ENCODE data around the gene CCDC27. TPM values are rescaled to one million over a fixed set of nuclear protein-coding genes. Genes with fewer than 3 reads are reported as not detected.
"Not testable (repeated sequence)": the region's sequence is repeated elsewhere in the genome, so short reads cannot be mapped to it uniquely, and the experiment has no call there.

CCDC27 gene
- total RNA-seq, 4 donors from 2014 or later = not detected

- no peak for DNase-seq
- no peaks in the 10 kb centered on the region for H3K9me3 ChIP-seq
- in situ Hi-C loops (cut with MboI; ENCODE audit: low pct_ligation_motif_present in 1 of 4, low pct_unique_long_range_greater_than_20kb in 1 of 4, low sequenced_read_pairs in 3 of 4) (no loop called here), intact Hi-C loops (cut with DNase I; ENCODE audit: low total_unique reads) (no loop called here)
- H3K4me1 ChIP-seq = peaks cover 0 to 5% (median 0%) of the 10 kb centered on the region in 4 donors
- peaks cover 19% of the 10 kb centered on the region for H3K27me3 ChIP-seq
- H3K27ac ChIP-seq = no peak overlapping the region
- no peaks in the 10 kb centered on the region for H3K36me3 ChIP-seq
- no peak overlapping the region for H3K4me3 ChIP-seq
- TF ChIP-seq POLR2A (IDR thresholded peaks at IDR 0.05) (no peak), POLR2AphosphoS5 (IDR thresholded peaks at IDR 0.05) (no peak), CTCF (IDR thresholded peaks at IDR 0.05) (no peak), EP300 (IDR thresholded peaks at IDR 0.05; ENCODE audit: low read depth) (no peak)
- WGBS, 2 donors (ENCODE audit: low coverage in 1 of 2) = 73% methylated on average over 17 of the region's 20 CpGs; no CpG with 5 or more reads in 1 of the 2 donors
Observed at GRCh38 chr1:3721955-3722465, 30.2 kb upstream of the CCDC27 start.

DNA sequence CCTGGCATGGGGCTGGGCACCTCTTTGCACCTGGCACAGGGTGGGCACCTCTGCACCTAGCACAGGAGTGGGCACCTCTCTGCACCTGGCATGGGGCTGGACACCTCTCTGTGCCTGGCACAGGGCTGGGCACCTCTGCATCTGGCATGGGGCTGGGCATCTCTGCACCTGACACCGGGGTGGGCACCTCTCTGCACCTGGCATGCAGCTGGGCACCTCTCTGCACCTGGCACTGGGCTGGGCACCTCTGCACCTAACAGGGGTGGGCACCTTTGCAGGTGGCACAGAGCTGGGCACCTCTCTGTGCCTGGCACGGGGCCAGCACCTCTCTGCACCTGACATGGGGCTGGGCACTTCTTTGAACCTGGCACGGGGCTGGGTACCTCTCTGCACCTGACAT is 29.4 kb upstream of the CCDC27 start:
- H3K27ac ChIP-seq = no peak overlapping the region
- no peak overlapping the region for H3K4me3 ChIP-seq
- peaks cover 17% of the 10 kb centered on the region for H3K27me3 ChIP-seq
- no peak for DNase-seq
- peaks cover 0 to 3% (median 0%) of the 10 kb centered on the region in 4 donors for H3K4me1 ChIP-seq
- no peak for TF ChIP-seq CTCF (IDR thresholded peaks at IDR 0.05)
- TF ChIP-seq POLR2AphosphoS5 (IDR thresholded peaks at IDR 0.05) = no peak
- TF ChIP-seq POLR2A (IDR thresholded peaks at IDR 0.05) = no peak
- TF ChIP-seq EP300 (IDR thresholded peaks at IDR 0.05; ENCODE audit: low read depth) = no peak
- H3K36me3 ChIP-seq = no peaks in the 10 kb centered on the region
- WGBS, 2 donors (ENCODE audit: low coverage in 1 of 2) = 43% methylated on average over 1 of the region's 3 CpGs; no CpG with 5 or more reads in 1 of the 2 donors
- in situ Hi-C loops (cut with MboI; ENCODE audit: low pct_ligation_motif_present in 1 of 4, low pct_unique_long_range_greater_than_20kb in 1 of 4, low sequenced_read_pairs in 3 of 4) = no loop called here
- intact Hi-C loops (cut with DNase I; ENCODE audit: low total_unique reads) = no loop called here
- no peaks in the 10 kb centered on the region for H3K9me3 ChIP-seq

DNA sequence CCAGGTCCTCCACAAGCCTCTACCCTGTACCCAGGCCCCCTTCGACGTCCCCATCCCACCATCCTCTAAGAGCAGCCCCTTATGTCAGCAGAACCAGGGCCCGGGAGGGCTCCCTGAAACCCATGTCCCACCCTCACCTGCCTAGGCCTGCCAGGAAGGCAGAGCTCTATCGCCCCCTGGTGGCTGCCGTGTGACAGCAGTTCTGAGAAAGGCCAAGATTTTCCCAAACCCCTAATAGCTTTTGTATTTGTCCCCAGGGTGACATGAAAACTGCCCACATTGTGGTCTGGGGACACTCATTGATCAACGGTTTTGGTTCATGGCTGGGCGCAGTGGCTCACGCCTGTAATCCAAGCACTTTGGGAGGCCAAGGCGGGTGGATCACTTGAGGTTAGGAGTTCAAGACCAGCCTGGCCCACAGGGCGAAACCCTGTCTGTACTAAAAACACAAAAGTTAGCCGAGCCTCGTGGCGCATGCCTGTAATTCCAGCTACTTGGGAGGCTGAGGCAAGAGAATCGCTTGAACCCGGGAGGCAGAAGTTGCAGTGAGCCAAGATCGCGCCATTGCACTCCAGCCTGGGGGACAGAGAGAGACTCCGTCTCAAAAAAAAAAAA is 27.7 kb upstream of the CCDC27 start:
- H3K4me3 ChIP-seq; H3K27me3 ChIP-seq; in situ Hi-C loops (cut with MboI; ENCODE audit: low pct_ligation_motif_present in 1 of 4, low pct_unique_long_range_greater_than_20kb in 1 of 4, low sequenced_read_pairs in 3 of 4); H3K27ac ChIP-seq; H3K36me3 ChIP-seq; H3K4me1 ChIP-seq; H3K9me3 ChIP-seq; intact Hi-C loops (cut with DNase I; ENCODE audit: low total_unique reads): not testable (repeated sequence)
- peak; percentile 77 to 97 (median 93) for TF ChIP-seq CTCF (IDR thresholded peaks at IDR 0.05)
- DNase-seq = peak; percentile 75
- WGBS, 2 donors (ENCODE audit: low coverage in 1 of 2) = 10 to 41% methylated on average over 2 to 18 of the region's 18 CpGs

GRCh38 chr1:3725366-3725765 is 26.9 kb upstream of the CCDC27 start:
- DNase-seq = no peak
- H3K36me3 ChIP-seq = no peaks in the 10 kb centered on the region
- WGBS, 2 donors (ENCODE audit: low coverage in 1 of 2) = 94 to 100% methylated on average over 1 to 2 of the region's 2 CpGs
- H3K9me3 ChIP-seq = no peaks in the 10 kb centered on the region
- H3K27me3 ChIP-seq = peaks cover 7% of the 10 kb centered on the region
- no peak overlapping the region for H3K4me3 ChIP-seq
- no peaks in the 10 kb centered on the region for H3K4me1 ChIP-seq
- intact Hi-C loops (cut with DNase I; ENCODE audit: low total_unique reads) = no loop called here
- no peak for TF ChIP-seq CTCF (IDR thresholded peaks at IDR 0.05)
- TF ChIP-seq POLR2AphosphoS5 (IDR thresholded peaks at IDR 0.05) = no peak
- no peak for TF ChIP-seq POLR2A (IDR thresholded peaks at IDR 0.05)
- in situ Hi-C loops (cut with MboI; ENCODE audit: low pct_ligation_motif_present in 1 of 4, low pct_unique_long_range_greater_than_20kb in 1 of 4, low sequenced_read_pairs in 3 of 4) = no loop called here
- H3K27ac ChIP-seq = no peak overlapping the region

Data from transverse colon (tissue), 4 donors.